Panc1 (cell line): ENCODE measurements around the gene GPR180.

Experiments used
- CTCF ChIP-seq: fragments of 450-650 bp; IDR thresholded peaks from 2 replicates; pipeline ENCODE4 v1.5.1; 2017; ENCODE audit warnings: mild to moderate bottlenecking
- REST ChIP-seq, 2 experiments: IDR thresholded peaks; 2 replicates each; pipeline ENCODE4 v1.6.1; 2011 to 2012; ENCODE audit warnings: low read depth in 2 of 2, control low read depth in 1 of 2, low read length in 1 of 2, mild to moderate bottlenecking in 1 of 2, moderate library complexity in 1 of 2; ENCODE audit not compliant: insufficient read depth in 1 of 2
- SIN3A ChIP-seq: IDR thresholded peaks from 2 replicates; pipeline ENCODE4 v1.6.1; 2012; ENCODE audit warnings: low read depth, mild to moderate bottlenecking, low read length, moderate library complexity, borderline replicate concordance; ENCODE audit not compliant: insufficient read depth

GRCh38 chr13:94674609-94675348 is 73.1 kb downstream of the GPR180 start:
- TF ChIP-seq CTCF (peak; percentile 83), SIN3A (no peak), REST (IDR thresholded peaks at IDR 0.05; ENCODE audit: insufficient read depth in 1 of 2, low read depth in 2 of 2, low read length in 1 of 2) (no peak)
